GM18861 (cell line): ENCODE data around the gene TMEM175.

Source experiments
- ATAC-seq: cut with Tn5 transposase; IDR thresholded peaks from one replicate; pipeline ENCODE4 v1.9.1; 2021; ENCODE audit not compliant: unreplicated experiment

Gene TMEM175

GRCh38 chr4:1000686-1001260 lies 68.5 kb downstream of the TMEM175 start:
- no peak for ATAC-seq

DNA sequence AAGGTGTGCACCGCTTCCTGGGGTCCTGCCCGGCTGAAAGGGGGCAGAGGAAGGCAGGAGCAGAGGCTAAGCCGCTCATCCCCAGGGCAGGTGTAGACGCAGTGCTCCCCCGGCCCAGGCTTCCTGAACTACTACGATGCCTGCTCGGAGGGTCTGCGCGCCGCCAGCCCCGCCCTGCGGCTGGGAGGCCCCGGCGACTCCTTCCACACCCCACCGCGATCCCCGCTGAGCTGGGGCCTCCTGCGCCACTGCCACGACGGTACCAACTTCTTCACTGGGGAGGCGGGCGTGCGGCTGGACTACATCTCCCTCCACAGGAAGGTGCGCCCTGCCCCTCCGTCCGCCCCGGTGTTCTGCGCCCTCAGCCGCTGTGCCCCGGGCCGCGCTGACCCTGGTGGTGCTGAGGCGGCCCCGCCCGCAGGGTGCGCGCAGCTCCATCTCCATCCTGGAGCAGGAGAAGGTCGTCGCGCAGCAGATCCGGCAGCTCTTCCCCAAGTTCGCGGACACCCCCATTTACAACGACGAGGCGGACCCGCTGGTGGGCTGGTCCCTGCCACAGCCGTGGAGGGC lies 69.4 kb downstream of the TMEM175 start:
- no peak for ATAC-seq

- ATAC-seq, result no peak
Measured at GRCh38 chr4:1002131-1002630, 69.9 kb downstream of the TMEM175 start.

DNA sequence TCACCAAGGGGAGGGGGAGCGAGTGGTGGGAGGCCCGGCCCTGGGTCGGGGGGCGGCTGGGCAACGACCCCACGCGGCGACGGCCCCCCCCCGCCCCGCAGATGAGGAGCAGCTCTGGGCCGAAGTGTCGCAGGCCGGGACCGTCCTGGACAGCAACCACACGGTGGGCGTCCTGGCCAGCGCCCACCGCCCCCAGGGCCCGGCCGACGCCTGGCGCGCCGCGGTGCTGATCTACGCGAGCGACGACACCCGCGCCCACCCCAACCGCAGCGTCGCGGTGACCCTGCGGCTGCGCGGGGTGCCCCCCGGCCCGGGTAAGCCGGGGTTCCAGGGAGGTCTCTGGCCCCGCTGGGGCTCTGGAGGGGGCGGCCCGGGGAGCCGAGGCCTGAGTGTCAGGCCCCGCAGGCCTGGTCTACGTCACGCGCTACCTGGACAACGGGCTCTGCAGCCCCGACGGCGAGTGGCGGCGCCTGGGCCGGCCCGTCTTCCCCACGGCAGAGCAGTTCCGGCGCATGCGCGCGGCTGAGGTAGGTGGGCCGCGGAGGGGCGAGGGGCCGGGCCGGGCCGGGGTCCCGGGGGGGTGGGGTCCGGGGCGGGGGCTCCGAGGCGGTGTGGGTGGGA lies 70.5 kb downstream of the TMEM175 start:
- ATAC-seq, result no peak

DNA sequence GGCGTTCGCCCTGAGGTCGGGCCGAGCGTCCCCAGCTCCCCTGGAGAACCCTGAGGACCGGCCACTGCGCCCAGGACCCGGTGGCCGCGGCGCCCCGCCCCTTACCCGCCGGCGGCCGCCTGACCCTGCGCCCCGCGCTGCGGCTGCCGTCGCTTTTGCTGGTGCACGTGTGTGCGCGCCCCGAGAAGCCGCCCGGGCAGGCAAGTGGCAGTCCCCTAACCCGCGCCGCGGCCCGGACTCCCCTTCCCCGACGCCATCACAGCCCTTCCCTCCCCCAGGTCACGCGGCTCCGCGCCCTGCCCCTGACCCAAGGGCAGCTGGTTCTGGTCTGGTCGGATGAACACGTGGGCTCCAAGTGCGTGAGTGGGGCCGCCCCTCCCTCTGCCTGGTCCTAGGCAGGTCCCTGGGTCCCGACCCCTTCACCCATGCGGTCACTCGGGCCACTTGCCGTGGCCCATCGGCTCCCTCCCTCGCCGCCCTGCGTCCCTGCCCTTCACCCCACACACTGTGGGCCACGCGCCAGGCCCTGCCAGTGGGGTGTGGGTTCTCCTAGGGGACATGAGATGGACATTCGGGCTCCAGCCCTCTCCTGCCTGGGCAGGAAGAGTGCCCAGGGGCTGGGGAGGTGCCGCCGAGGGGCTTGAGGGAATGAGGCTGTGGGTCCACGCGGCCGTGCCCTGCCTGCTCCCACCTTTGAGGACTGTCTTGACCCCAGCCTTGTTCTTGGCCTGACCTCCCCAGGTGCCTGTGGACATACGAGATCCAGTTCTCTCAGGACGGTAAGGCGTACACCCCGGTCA lies 71.2 kb downstream of the TMEM175 start:
- no peak for ATAC-seq

GRCh38 chr4:1004071-1004418 lies 71.8 kb downstream of the TMEM175 start:
- ATAC-seq, result no peak

DNA sequence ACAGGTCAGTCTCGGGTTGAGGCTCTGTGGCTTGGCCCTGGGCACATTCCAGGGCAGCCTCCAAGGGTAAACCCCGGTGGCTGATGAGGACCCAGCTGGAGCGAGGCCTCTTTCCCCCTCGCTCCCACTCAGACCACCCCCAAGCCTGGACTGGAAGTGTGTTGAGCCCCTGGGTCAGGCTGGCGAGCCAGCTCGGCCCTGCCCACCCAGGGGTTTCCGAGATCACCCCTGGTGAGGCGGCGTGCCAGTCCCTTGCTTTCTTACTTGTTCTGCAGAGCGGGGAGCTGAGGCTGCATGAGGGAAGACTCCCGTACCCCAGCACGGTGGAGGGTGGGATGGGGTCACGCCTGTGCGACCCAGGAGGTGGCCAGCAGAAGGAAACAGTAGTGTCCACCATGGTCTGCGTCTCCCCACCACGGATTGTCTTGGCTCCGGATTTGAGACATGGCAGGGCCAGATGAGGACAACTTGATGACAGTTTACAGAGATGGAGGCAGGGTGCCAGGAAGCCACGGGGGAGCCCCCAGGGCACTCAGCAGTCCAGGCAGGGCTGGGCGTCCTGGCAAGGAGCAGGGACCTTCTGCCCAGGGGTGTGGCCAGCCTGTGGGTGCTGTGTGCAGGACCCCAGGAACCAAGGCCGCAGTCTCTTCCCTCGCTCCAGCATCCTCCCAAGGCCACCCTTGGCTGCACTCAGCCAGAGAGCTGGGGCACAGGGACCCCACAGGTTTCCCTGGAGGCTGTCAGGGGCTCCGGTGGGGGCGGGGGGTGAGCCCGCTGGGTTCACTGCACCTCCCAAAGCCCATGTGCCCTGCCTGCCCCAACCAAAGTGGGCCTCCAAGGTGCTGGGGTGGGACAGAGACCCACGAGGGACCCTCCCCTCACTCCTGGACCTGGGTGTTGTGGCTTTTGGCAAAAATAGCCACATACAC lies 72.6 kb downstream of the TMEM175 start:
- ATAC-seq, result no peak

GRCh38 chr4:1006856-1007255 lies 74.6 kb downstream of the TMEM175 start:
- no peak for ATAC-seq
